ENCODE measurements around the gene MUC3A.
A peak's percentile ranks its signal among the peaks of the same experiment; 100 is the strongest.

The MUC3A gene

GRCh38 chr7:100944138-100944537, 5.2 kb upstream of the MUC3A start:
- FAIRE-seq (no peak), DNase-seq (ENCODE audit: insufficient read length, low spot score) (no peak)
- no peak for TF ChIP-seq POU2F2 (IDR thresholded peaks at IDR 0.05; ENCODE audit: low read depth, low read length)

GRCh38 chr7:100946111-100946510, 3.2 kb upstream of the MUC3A start:
- no peak for FAIRE-seq
- no peak for TF ChIP-seq POLR2AphosphoS5 (IDR thresholded peaks at IDR 0.05; ENCODE audit: low read depth, low read length)
- TF ChIP-seq PAX5 (IDR thresholded peaks at IDR 0.05; ENCODE audit: insufficient read depth, low read length, severe bottlenecking), result no peak
- TF ChIP-seq POLR2A (IDR thresholded peaks at IDR 0.05; ENCODE audit: low read depth, low read length), result no peak
- no peak for TF ChIP-seq POU2F2 (IDR thresholded peaks at IDR 0.05; ENCODE audit: low read depth, low read length)
- TF ChIP-seq TAF1 (IDR thresholded peaks at IDR 0.05; ENCODE audit: low read depth, low read length), result no peak
- TF ChIP-seq SPI1 (IDR thresholded peaks at IDR 0.05; ENCODE audit: low read depth, low read length), result no peak
- no peak for DNase-seq (ENCODE audit: insufficient read length, low spot score)

DNA sequence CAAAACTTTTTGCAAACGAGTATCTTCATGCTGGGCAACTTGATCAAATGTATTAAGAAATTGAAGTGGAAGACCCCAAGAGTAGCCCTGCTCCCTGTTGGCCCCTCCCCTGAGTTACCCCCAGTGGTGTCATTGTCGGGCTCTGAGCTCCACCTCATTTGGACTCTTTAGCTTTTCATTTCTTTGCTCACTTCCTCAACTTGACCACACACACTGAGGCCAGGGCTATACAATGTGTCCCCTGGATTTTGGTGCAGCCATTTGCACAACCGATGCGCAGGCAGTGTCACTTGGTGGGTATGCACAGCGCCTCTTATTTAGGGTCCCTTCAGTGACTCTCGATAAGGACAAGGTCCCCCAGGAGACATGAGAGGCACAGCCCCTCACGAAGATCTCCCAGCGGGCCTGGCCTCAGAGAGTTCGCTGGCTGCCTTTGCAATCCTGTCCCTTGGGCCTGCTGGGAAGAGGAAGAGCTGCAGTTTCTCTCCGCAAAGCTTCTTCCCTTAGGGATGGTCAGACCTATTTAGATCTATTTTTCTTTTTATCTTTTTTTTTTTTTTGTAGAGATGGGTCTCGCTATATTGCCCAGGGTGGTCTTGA, 2.5 kb upstream of the MUC3A start:
- no peak for FAIRE-seq
- no peak for DNase-seq (ENCODE audit: insufficient read length, low spot score)
- peak; percentile 52 for TF ChIP-seq SPI1 (IDR thresholded peaks at IDR 0.05; ENCODE audit: low read depth, low read length)
- no peak for TF ChIP-seq POLR2AphosphoS5 (IDR thresholded peaks at IDR 0.05; ENCODE audit: low read depth, low read length)

DNA sequence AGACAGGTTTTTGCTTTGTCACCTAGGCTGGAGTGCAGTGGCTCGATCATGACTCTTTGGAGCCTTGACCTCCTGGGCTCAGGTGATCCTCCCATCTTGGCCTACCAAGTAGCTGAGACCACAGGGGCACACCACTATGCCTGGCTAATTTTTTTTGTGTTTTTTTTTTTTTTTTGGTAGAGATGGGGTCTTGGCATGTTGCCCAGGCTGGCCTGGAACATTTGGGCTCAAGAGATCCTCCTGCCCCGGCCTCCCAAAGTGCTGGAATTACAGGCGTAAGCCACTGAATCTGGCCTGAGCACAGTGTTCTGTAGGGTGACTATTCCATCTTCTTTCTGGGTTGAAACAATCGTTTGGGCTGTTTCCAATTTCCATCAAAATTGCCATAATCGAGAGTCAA, 1.5 kb upstream of the MUC3A start:
- FAIRE-seq, result no peak
- DNase-seq (ENCODE audit: insufficient read length, low spot score), result no peak
- no peak for TF ChIP-seq POLR2AphosphoS5 (IDR thresholded peaks at IDR 0.05; ENCODE audit: low read depth, low read length)
- no peak for TF ChIP-seq PAX5 (IDR thresholded peaks at IDR 0.05; ENCODE audit: insufficient read depth, low read length, severe bottlenecking)
- TF ChIP-seq POU2F2 (IDR thresholded peaks at IDR 0.05; ENCODE audit: low read depth, low read length), result no peak

DNA sequence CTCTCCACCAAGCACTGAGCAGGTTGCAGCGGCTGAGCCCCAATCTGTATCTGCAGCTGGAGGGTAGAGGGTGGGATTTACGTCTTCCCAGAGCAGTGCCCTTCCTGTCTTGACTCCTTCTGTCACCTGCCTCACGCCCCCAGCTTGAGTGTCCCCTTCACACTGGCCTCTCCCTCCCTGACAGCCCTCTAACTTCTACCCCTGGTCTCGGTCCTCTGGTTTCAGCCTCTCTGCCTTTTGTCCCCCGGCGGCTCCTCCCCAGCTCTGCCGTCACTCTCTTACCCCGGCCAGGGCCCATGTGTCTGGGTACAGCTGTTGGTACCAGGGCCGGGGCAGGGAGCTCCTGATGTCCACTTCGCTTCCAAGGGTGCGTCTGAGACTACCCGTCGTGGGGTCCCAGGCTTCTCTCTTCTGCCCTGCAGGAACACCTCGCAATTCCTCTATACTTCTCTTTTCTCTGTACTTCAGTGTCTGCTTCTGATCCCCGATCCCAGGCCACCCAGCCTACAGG, 654 bp downstream of the MUC3A start:
- FAIRE-seq, result no peak
- TF ChIP-seq POLR2AphosphoS5 (IDR thresholded peaks at IDR 0.05; ENCODE audit: low read depth, low read length) (no peak), PAX5 (IDR thresholded peaks at IDR 0.05; ENCODE audit: insufficient read depth, low read length, severe bottlenecking) (no peak), POU2F2 (IDR thresholded peaks at IDR 0.05; ENCODE audit: low read depth, low read length) (no peak), POLR2A (IDR thresholded peaks at IDR 0.05; ENCODE audit: low read depth, low read length) (no peak), SPI1 (IDR thresholded peaks at IDR 0.05; ENCODE audit: low read depth, low read length) (no peak), TAF1 (IDR thresholded peaks at IDR 0.05; ENCODE audit: low read depth, low read length) (no peak)
- no peak for DNase-seq (ENCODE audit: insufficient read length, low spot score)

- DNase-seq (ENCODE audit: insufficient read length, low spot score), result no peak
- no peak for FAIRE-seq
These were observed 1.8 kb downstream of the MUC3A start for GRCh38 chr7:100951172-100951571.

GRCh38 chr7:100951888-100952560, 2.7 kb downstream of the MUC3A start:
- DNase-seq (ENCODE audit: insufficient read length, low spot score) (no peak), FAIRE-seq (no peak)
- TF ChIP-seq SPI1 (IDR thresholded peaks at IDR 0.05; ENCODE audit: low read depth, low read length) (no peak), POU2F2 (IDR thresholded peaks at IDR 0.05; ENCODE audit: low read depth, low read length) (no peak), POLR2A (IDR thresholded peaks at IDR 0.05; ENCODE audit: low read depth, low read length) (no peak), PAX5 (IDR thresholded peaks at IDR 0.05; ENCODE audit: insufficient read depth, low read length, severe bottlenecking) (no peak), POLR2AphosphoS5 (IDR thresholded peaks at IDR 0.05; ENCODE audit: low read depth, low read length) (no peak), TAF1 (IDR thresholded peaks at IDR 0.05; ENCODE audit: low read depth, low read length) (no peak)

More at GRCh38 chr7:100951172-100951571, 1.8 kb downstream of the MUC3A start:
- TF ChIP-seq POLR2AphosphoS5 (IDR thresholded peaks at IDR 0.05; ENCODE audit: low read depth, low read length), result no peak

- FAIRE-seq, result no peak
- TF ChIP-seq POLR2AphosphoS5 (IDR thresholded peaks at IDR 0.05; ENCODE audit: low read depth, low read length) (no peak), POU2F2 (IDR thresholded peaks at IDR 0.05; ENCODE audit: low read depth, low read length) (no peak)
- DNase-seq (ENCODE audit: insufficient read length, low spot score), result no peak
These were observed 3.3 kb downstream of the MUC3A start for GRCh38 chr7:100952641-100953040.

- FAIRE-seq (no peak), DNase-seq (ENCODE audit: insufficient read length, low spot score) (no peak)
- TF ChIP-seq POLR2AphosphoS5 (IDR thresholded peaks at IDR 0.05; ENCODE audit: low read depth, low read length), result no peak
- TF ChIP-seq POU2F2 (IDR thresholded peaks at IDR 0.05; ENCODE audit: low read depth, low read length), result no peak
- TF ChIP-seq PAX5 (IDR thresholded peaks at IDR 0.05; ENCODE audit: insufficient read depth, low read length, severe bottlenecking), result no peak
- no peak for TF ChIP-seq POLR2A (IDR thresholded peaks at IDR 0.05; ENCODE audit: low read depth, low read length)
- TF ChIP-seq TAF1 (IDR thresholded peaks at IDR 0.05; ENCODE audit: low read depth, low read length), result no peak
- no peak for TF ChIP-seq SPI1 (IDR thresholded peaks at IDR 0.05; ENCODE audit: low read depth, low read length)
These were observed 8.6 kb downstream of the MUC3A start for GRCh38 chr7:100957832-100958421.

- FAIRE-seq, result no peak
- no peak for DNase-seq (ENCODE audit: insufficient read length, low spot score)
- TF ChIP-seq PAX5 (IDR thresholded peaks at IDR 0.05; ENCODE audit: insufficient read depth, low read length, severe bottlenecking) (no peak), POU2F2 (IDR thresholded peaks at IDR 0.05; ENCODE audit: low read depth, low read length) (no peak), TAF1 (IDR thresholded peaks at IDR 0.05; ENCODE audit: low read depth, low read length) (no peak), POLR2A (IDR thresholded peaks at IDR 0.05; ENCODE audit: low read depth, low read length) (no peak), SPI1 (IDR thresholded peaks at IDR 0.05; ENCODE audit: low read depth, low read length) (no peak), POLR2AphosphoS5 (IDR thresholded peaks at IDR 0.05; ENCODE audit: low read depth, low read length) (no peak)
These were observed 10.6 kb downstream of the MUC3A start for GRCh38 chr7:100959894-100960293.
